K562 (cell line): ENCODE data around the gene SLC43A1. TPM values are rescaled to one million over a fixed set of nuclear protein-coding genes. Genes with fewer than 3 reads are reported as not detected.

ENCODE experiments used
- ATAC-seq: fragments of 200-7000 bp; cut with Tn5 transposase; 3 replicates; pipeline ENCODE4 v1.9.1; 2020; ENCODE audit warnings: moderate library complexity
- BruUV-seq: library from RNA; stranded (reverse); fragments of 400-500 nt; replicated peaks from 2 replicates; lab custom pipeline; 2021; lab: Mats Ljungman, UMichigan
- CTCF ChIA-PET: fragments of 300-600 bp; formaldehyde crosslinking; extraction: SDS; loops from one replicate; lab custom pipeline; 2021; ENCODE audit warnings: low intra/inter-chr PET ratio; lab: Yijun Ruan, JAX
- POLR2A ChIA-PET: fragments of 300-600, 350-650 bp; sonication (Branson Sonifier 250); formaldehyde crosslinking; extraction: SDS; loops from one replicate; lab custom pipeline; 2021; ENCODE audit warnings: antibody characterized with exemption, inconsistent platforms; lab: Yijun Ruan, JAX
- DNase-seq, 4 experiments: peaks; one replicate each; pipeline versions ENCODE4 v3.0.0 to v3.0.0-alpha.2; 2011 to 2018; ENCODE audit warnings: low spot score in 3 of 4, mixed read lengths in 3 of 4; ENCODE audit errors: extremely low read depth in 1 of 4
- FAIRE-seq: peaks from 2 replicates; lab custom pipeline; 2011; peaks lifted over from hg19 to GRCh38; lab: Jason Lieb, UNC
- H2AFZ ChIP-seq: 2 replicates; pipeline ENCODE4 v1.6.0; 2011; ENCODE audit warnings: low read depth, low read length, control low read depth, inconsistent platforms
- H3K27ac ChIP-seq: fragments of 200-600 bp; 3 replicates; pipeline ENCODE4 v1.8.0; 2011; ENCODE audit warnings: low read depth, mild to moderate bottlenecking, control low read depth, inconsistent platforms, low read length, moderate library complexity, mixed read lengths; ENCODE audit errors: extremely low read depth
- H3K27me3 ChIP-seq, 2 experiments: fragments of 300-600 bp in 1 of 2; 2 replicates in 1 of 2; 3 replicates in 1 of 2; pipeline versions ENCODE4 v1.6.0 to v1.8.0; 2011; ENCODE audit warnings: inconsistent platforms in 2 of 2, low read length in 2 of 2, mild to moderate bottlenecking in 1 of 2, mixed read lengths in 1 of 2, moderate library complexity in 1 of 2; ENCODE audit not compliant: control insufficient read depth in 2 of 2, insufficient read depth in 2 of 2
- H3K36me3 ChIP-seq: fragments of 300-600 bp; 3 replicates; pipeline ENCODE4 v1.8.0; 2011; ENCODE audit warnings: mild to moderate bottlenecking, low read length, inconsistent platforms; ENCODE audit not compliant: control insufficient read depth, insufficient read depth
- H3K4me1 ChIP-seq, 2 experiments: fragments of 200-600 bp in 1 of 2; replicated peaks in 1 of 2; 2 replicates in 1 of 2; 3 replicates in 1 of 2; pipeline versions ENCODE4 v1.5.1 to v1.8.0; 2011; ENCODE audit warnings: inconsistent platforms in 2 of 2, low read length in 2 of 2, mild to moderate bottlenecking in 1 of 2, mixed read lengths in 1 of 2, moderate library complexity in 1 of 2; ENCODE audit not compliant: control insufficient read depth in 2 of 2, insufficient read depth in 2 of 2
- H3K4me2 ChIP-seq: 2 replicates; pipeline ENCODE4 v1.6.1; 2011; ENCODE audit warnings: low read length, control low read depth, inconsistent platforms, mixed read lengths; ENCODE audit not compliant: insufficient read depth
- H3K4me3 ChIP-seq: fragments of 200-600 bp; sonication (generic), shearing (Covaris generic); 2 replicates; pipeline ENCODE4 v1.5.1; 2016; ENCODE audit warnings: control low read depth, inconsistent platforms
- H3K79me2 ChIP-seq: fragments of 200-600 bp; 3 replicates; pipeline ENCODE4 v1.8.0; 2011; ENCODE audit warnings: low read length, inconsistent platforms; ENCODE audit not compliant: control insufficient read depth, insufficient read depth
- H3K9ac ChIP-seq, 2 experiments: 2 replicates each; pipeline versions ENCODE4 v1.6.0 to v1.6.1; 2011; ENCODE audit warnings: low read depth in 2 of 2, low read length in 2 of 2, control low read depth in 1 of 2, inconsistent platforms in 1 of 2, mild to moderate bottlenecking in 1 of 2, mixed read lengths in 1 of 2; ENCODE audit not compliant: insufficient read depth in 1 of 2
- H3K9me1 ChIP-seq: one replicate; pipeline ENCODE4 v1.6.0; 2011; ENCODE audit warnings: inconsistent platforms, mild to moderate bottlenecking, low read length, moderate library complexity; ENCODE audit not compliant: control insufficient read depth, insufficient read depth
- H3K9me3 ChIP-seq: replicated peaks from 2 replicates; pipeline ENCODE4 v1.5.1; 2011; ENCODE audit warnings: low read depth, low read length, inconsistent platforms; ENCODE audit not compliant: control insufficient read depth, insufficient read depth
- H4K20me1 ChIP-seq: replicated peaks from 2 replicates; pipeline ENCODE4 v1.6.1; 2011; ENCODE audit warnings: low read length, inconsistent platforms, mixed read lengths; ENCODE audit not compliant: control insufficient read depth, insufficient read depth
- BRF1 ChIP-seq: IDR thresholded peaks from 3 replicates; pipeline ENCODE4 v1.6.1; 2011; ENCODE audit warnings: borderline replicate concordance, mild to moderate bottlenecking; ENCODE audit not compliant: insufficient read length; ENCODE audit errors: extremely low read depth
- CBFA2T3 ChIP-seq: fragments of 450-650 bp; IDR thresholded peaks from 2 replicates; pipeline ENCODE4 v1.6.1; 2017
- ZNF121 ChIP-seq: sonication (generic); formaldehyde crosslinking; conservative IDR thresholded peaks from 2 replicates; pipeline ENCODE4 v1.8.0; 2022; ENCODE audit warnings: missing genetic modification reagents
- ZNF561 ChIP-seq: fragments of 450-650 bp; formaldehyde crosslinking; conservative IDR thresholded peaks from 2 replicates; pipeline ENCODE4 v1.4.0; 2020; ENCODE audit warnings: mild to moderate bottlenecking, moderate library complexity
- WGBS: fragments of 100-300 bp; shearing (Covaris generic); methylation state at CpG from one replicate; pipeline ENCODE4 v1.1.6; 2016; ENCODE audit warnings: low coverage, mixed read lengths; ENCODE audit not compliant: insufficient coverage; ENCODE audit errors: missing lambda C conversion rate; 5-methylcytosine and 5-hydroxymethylcytosine counted together
- in situ Hi-C: fragments of 300-500 bp; cut with MboI; formaldehyde crosslinking; loops from 4 replicates; pipeline ENCODE4 v1.15.0; 2018; ENCODE audit warnings: inconsistent platforms, mixed read lengths
- intact Hi-C: fragments of 100-400 bp; cut with micrococcal nuclease; formaldehyde crosslinking; loops from 2 replicates; pipeline ENCODE4 v1.14.2; 2022
- polyA plus RNA-seq, 8 experiments: library from polyadenylated mRNA; depleted of rRNA in 4 of 8; stranded (reverse) in 5 of 8; unstranded in 3 of 8; fragments of >200 nt; fragmentation: Nextera tagmentation in 2 of 8; fragmentation: Illumina TruSeq in 1 of 8; extraction: Ambion mirVana in 2 of 8; extraction: Trizol in 1 of 8; gene quantifications; 2 replicates each; pipeline versions ENCODE4 v1.2.1 to v1.2.3, GENCODE V29; 2011 to 2014; ENCODE audit warnings: inconsistent platforms in 1 of 8, missing spikeins in 1 of 8
- total RNA-seq, 7 experiments: library from RNA; depleted of rRNA in 6 of 7; stranded (reverse); fragments of >200 nt in 6 of 7; fragmentation: Illumina TruSeq in 2 of 7; extraction: Trizol in 2 of 7; gene quantifications; 2 replicates each; pipeline versions ENCODE4 v1.2.1 to v1.2.3, GENCODE V29; 2011 to 2021; ENCODE audit warnings: low replicate concordance in 1 of 7

The SLC43A1 gene
- total and polyA plus RNA-seq, 9 of the 15 experiments (the other 6 are each of a cell fraction or from before 2014, with no cell fraction given), result 2.6 to 41.8 (median 24.6) TPM

GRCh38 chr11:57523419-57523818, 7.9 kb upstream of the SLC43A1 start:
- peaks cover 0 to 12% of the 10 kb centered on the region in 2 experiments; a peak in 3 of 5 replicates for H3K4me1 ChIP-seq
- H3K9ac ChIP-seq, result no peak overlapping the region
- intact Hi-C loops (no loop called here), in situ Hi-C loops (loop anchor here (10.0 kb wide), 1 partner anchor 179 kb away; no protein-coding TSS in a partner anchor)
- H3K36me3 ChIP-seq, result peaks cover 18% of the 10 kb centered on the region
- no TSS peak for BruUV-seq
- DNase-seq (no peak), ATAC-seq (no peak), FAIRE-seq (no peak)
- H3K9me3 ChIP-seq, result no peaks in the 10 kb centered on the region
- no peaks in the 10 kb centered on the region for H3K9me1 ChIP-seq
- 73% methylated on average over 4 of the region's 4 CpGs for WGBS
- no peaks in the 10 kb centered on the region for H3K27me3 ChIP-seq
- no peaks in the 10 kb centered on the region for H4K20me1 ChIP-seq
- CTCF ChIA-PET, result no interaction called here
- no peak overlapping the region for H3K4me3 ChIP-seq
- H3K4me2 ChIP-seq, result no peak overlapping the region
- TF ChIP-seq ZNF121 (CRISPR knock-in tag), result peak; percentile 54; the same call in 1 of the 2 replicates
- no peak for TF ChIP-seq BRF1
- no peak overlapping the region for H3K27ac ChIP-seq
- peaks cover 14% of the 10 kb centered on the region for H3K79me2 ChIP-seq
- H2AFZ ChIP-seq, result no peak overlapping the region
- POLR2A ChIA-PET, result interaction anchor here (1.0 to 4.3 kb wide), 2 partner anchors 7 to 15 kb away, joined by 3 to 31 read pairs; partner anchors contain the start of gene SLC43A1

GRCh38 chr11:57521116-57521515, 5.6 kb upstream of the SLC43A1 start:
- Histone ChIP-seq H2AFZ (no peak overlapping the region), H3K36me3 (no peaks in the 10 kb centered on the region; the same call in 2 of the 3 replicates), H3K9me3 (no peaks in the 10 kb centered on the region), H3K79me2 (no peaks in the 10 kb centered on the region; the same call in 2 of the 3 replicates), H3K4me1 (peaks cover 0 to 3% of the 10 kb centered on the region in 2 experiments; a peak in 3 of 5 replicates), H4K20me1 (no peaks in the 10 kb centered on the region), H3K9ac (no peak overlapping the region), H3K4me2 (no peak overlapping the region), H3K27ac (no peak overlapping the region), H3K4me3 (no peak overlapping the region), H3K27me3 (no peaks in the 10 kb centered on the region), H3K9me1 (no peaks in the 10 kb centered on the region)
- no peak for TF ChIP-seq ZNF561 (CRISPR knock-in tag)
- TF ChIP-seq CBFA2T3, result peak; percentile 31
- DNase-seq (no peak), FAIRE-seq (no peak), ATAC-seq (no peak)
- ChIA-PET POLR2A (interaction anchor here (0.7 to 0.8 kb wide), 2 partner anchors 19 to 178 kb away, joined by 3 to 8 read pairs; no protein-coding TSS in a partner anchor), CTCF (interaction anchor here (0.5 kb wide), 1 partner anchor 173 kb away, joined by 3 read pairs; no protein-coding TSS in a partner anchor)
- 95% methylated on average over 2 of the region's 2 CpGs for WGBS
- intact Hi-C loops (no loop called here), in situ Hi-C loops (loop anchor here (10.0 kb wide), 1 partner anchor 176 kb away; no protein-coding TSS in a partner anchor)
- BruUV-seq, result no TSS peak
